Peyer's patch (tissue), 4 donors: ENCODE measurements around the gene PCNX2. TPM values are rescaled to one million over a fixed set of nuclear protein-coding genes. Genes with fewer than 3 reads are reported as not detected.

Experiments
- DNase-seq, 3 donors: peaks; one replicate each; pipeline ENCODE4 v3.0.0-alpha.2; 2017 to 2019
- H3K27ac ChIP-seq, 4 donors: fragments of 200-600 bp; sonication (generic); one replicate each; pipeline ENCODE4 v1.5.1; 2016 to 2019
- H3K27me3 ChIP-seq, 2 donors: fragments of 200-600 bp; sonication (generic); one replicate each; pipeline ENCODE4 v1.5.1; 2019
- H3K36me3 ChIP-seq, 3 donors: fragments of 200-600 bp; sonication (generic); one replicate each; pipeline ENCODE4 v1.5.1; 2016 to 2019
- H3K4me1 ChIP-seq, 4 donors: fragments of 200-600 bp; sonication (generic); one replicate each; pipeline ENCODE4 v1.5.1; 2016 to 2019
- H3K4me3 ChIP-seq, 4 donors: fragments of 200-600 bp; sonication (generic); 1 replicate in 3 of 4; 2 replicates in 1 of 4; pipeline ENCODE4 v1.5.1; 2016 to 2019; ENCODE audit warnings: mild to moderate bottlenecking in 1 of 4
- H3K9me3 ChIP-seq, 4 donors: fragments of 200-600 bp; sonication (generic); one replicate each; pipeline ENCODE4 v1.5.1; 2016 to 2019; ENCODE audit warnings: mild to moderate bottlenecking in 1 of 4
- CTCF ChIP-seq, 6 experiments: fragments of 450-650 bp in 4 of 6; fragments of 200-600 bp in 2 of 6; sonication (generic) in 1 of 6; IDR thresholded peaks; one replicate each; pipeline ENCODE4 v1.5.1; 2017 to 2019; ENCODE audit warnings: antibody characterized with exemption in 6 of 6, mild to moderate bottlenecking in 3 of 6, moderate library complexity in 1 of 6
- POLR2A ChIP-seq, 2 donors: fragments of 450-650 bp; IDR thresholded peaks; one replicate each; pipeline ENCODE4 v1.5.1; 2017; ENCODE audit warnings: antibody characterized with exemption in 2 of 2, mild to moderate bottlenecking in 2 of 2, moderate library complexity in 2 of 2
- total RNA-seq, 4 donors: library from RNA; depleted of rRNA; stranded (reverse); fragments of >200 nt; gene quantifications; one replicate each; pipeline ENCODE4 v1.1.0, GENCODE V29; 2016

PCNX2 gene
- total RNA-seq, 4 donors from 2014 or later = 6.3 to 79.2 (median 18.9) TPM

GRCh38 chr1:233277637-233278606 is 17.6 kb downstream of the PCNX2 start:
- Histone ChIP-seq H3K4me3 (no peak overlapping the region), H3K27me3 (no peaks in the 10 kb centered on the region), H3K36me3 (no peaks in the 10 kb centered on the region), H3K27ac (no peak overlapping the region), H3K4me1 (no peaks in the 10 kb centered on the region), H3K9me3 (no peaks in the 10 kb centered on the region)
- no peak for TF ChIP-seq CTCF (IDR thresholded peaks at IDR 0.05)
- no peak for TF ChIP-seq POLR2A (IDR thresholded peaks at IDR 0.05)
- no peak for DNase-seq

GRCh38 chr1:233269656-233270055 is 25.9 kb downstream of the PCNX2 start:
- no peaks in the 10 kb centered on the region for H3K36me3 ChIP-seq
- no peaks in the 10 kb centered on the region for H3K4me1 ChIP-seq
- TF ChIP-seq CTCF (IDR thresholded peaks at IDR 0.05) (no peak), POLR2A (IDR thresholded peaks at IDR 0.05) (no peak)
- no peak for DNase-seq
- no peak overlapping the region for H3K27ac ChIP-seq
- H3K27me3 ChIP-seq = no peaks in the 10 kb centered on the region
- no peak overlapping the region for H3K4me3 ChIP-seq
- H3K9me3 ChIP-seq = no peaks in the 10 kb centered on the region

GRCh38 chr1:233268389-233269022 is 27.0 kb downstream of the PCNX2 start:
- Histone ChIP-seq H3K27me3 (no peaks in the 10 kb centered on the region), H3K27ac (no peak overlapping the region), H3K9me3 (no peaks in the 10 kb centered on the region), H3K4me1 (no peaks in the 10 kb centered on the region), H3K4me3 (no peak overlapping the region), H3K36me3 (no peaks in the 10 kb centered on the region)
- TF ChIP-seq POLR2A (IDR thresholded peaks at IDR 0.05) = no peak
- TF ChIP-seq CTCF (IDR thresholded peaks at IDR 0.05) = no peak
- DNase-seq = no peak

GRCh38 chr1:233261695-233262094 is 33.8 kb downstream of the PCNX2 start:
- Histone ChIP-seq H3K9me3 (no peaks in the 10 kb centered on the region), H3K4me1 (no peaks in the 10 kb centered on the region), H3K4me3 (no peak overlapping the region), H3K27ac (no peak overlapping the region), H3K36me3 (peaks cover 0 to 11% (median 0%) of the 10 kb centered on the region in 3 donors), H3K27me3 (no peaks in the 10 kb centered on the region)
- no peak for TF ChIP-seq CTCF (IDR thresholded peaks at IDR 0.05)
- TF ChIP-seq POLR2A (IDR thresholded peaks at IDR 0.05) = no peak
- DNase-seq = no peak

- no peak overlapping the region for H3K27ac ChIP-seq
- DNase-seq = no peak
Measured at GRCh38 chr1:233261206-233261605, 34.3 kb downstream of the PCNX2 start.

More at GRCh38 chr1:233261206-233261605, 34.3 kb downstream of the PCNX2 start:
- no peak overlapping the region for H3K4me3 ChIP-seq
- no peaks in the 10 kb centered on the region for H3K4me1 ChIP-seq
- no peaks in the 10 kb centered on the region for H3K27me3 ChIP-seq
- no peak for TF ChIP-seq CTCF (IDR thresholded peaks at IDR 0.05)
- no peak for TF ChIP-seq POLR2A (IDR thresholded peaks at IDR 0.05)
- no peaks in the 10 kb centered on the region for H3K9me3 ChIP-seq
- peaks cover 0 to 11% (median 0%) of the 10 kb centered on the region in 3 donors for H3K36me3 ChIP-seq
